Smooth muscle cell (in vitro differentiated cells): ENCODE data around the gene IQCE. TPM values are rescaled to one million over a fixed set of nuclear protein-coding genes. Genes with fewer than 3 reads are reported as not detected.

Source experiments
- DNase-seq: peaks from one replicate; lab custom pipeline; 2025; ENCODE audit not compliant: unreplicated experiment; lab: John Stamatoyannopoulos, UW
- H2AFZ ChIP-seq: fragments of 200-600 bp; sonication (generic); 2 replicates; pipeline ENCODE4 v1.6.0; 2016; ENCODE audit warnings: antibody characterized with exemption, low read depth, mild to moderate bottlenecking
- H3F3A ChIP-seq: fragments of 200-600 bp; sonication (generic); 2 replicates; pipeline ENCODE4 v1.6.0; 2017; ENCODE audit warnings: antibody characterized with exemption, low read depth
- H3K27ac ChIP-seq: fragments of 200-600 bp; sonication (generic); 2 replicates; pipeline ENCODE4 v1.5.1; 2016; ENCODE audit warnings: low read depth, mild to moderate bottlenecking
- H3K27me3 ChIP-seq: fragments of 200-600 bp; sonication (generic); 2 replicates; pipeline ENCODE4 v1.6.1; 2016; ENCODE audit warnings: low read depth, mild to moderate bottlenecking
- H3K36me3 ChIP-seq: fragments of 200-600 bp; sonication (generic); 2 replicates; pipeline ENCODE4 v1.5.1; 2016; ENCODE audit warnings: low read depth
- H3K4me1 ChIP-seq: fragments of 200-600 bp; sonication (generic); 2 replicates; pipeline ENCODE4 v1.5.1; 2016; ENCODE audit warnings: low read depth
- H3K4me2 ChIP-seq: fragments of 200-600 bp; sonication (generic); 2 replicates; pipeline ENCODE4 v1.6.0; 2016; ENCODE audit warnings: mild to moderate bottlenecking
- H3K4me3 ChIP-seq: fragments of 200-600 bp; sonication (generic); 2 replicates; pipeline ENCODE4 v1.5.1; 2016; ENCODE audit warnings: mild to moderate bottlenecking
- H3K79me2 ChIP-seq: fragments of 200-600 bp; sonication (generic); 2 replicates; pipeline ENCODE4 v1.6.0; 2016; ENCODE audit warnings: low read depth, mild to moderate bottlenecking
- H3K9ac ChIP-seq: fragments of 200-600 bp; sonication (generic); 2 replicates; pipeline ENCODE4 v1.6.0; 2016; ENCODE audit warnings: low read depth
- H3K9me3 ChIP-seq: fragments of 200-600 bp; sonication (generic); replicated peaks from 2 replicates; pipeline ENCODE4 v1.5.1; 2016; ENCODE audit warnings: low read depth
- H4K20me1 ChIP-seq: fragments of 200-600 bp; sonication (generic); 2 replicates; pipeline ENCODE4 v1.6.0; 2016; ENCODE audit warnings: low read depth
- CTCF ChIP-seq: fragments of 200-600 bp; sonication (generic); IDR thresholded peaks from 2 replicates; pipeline ENCODE4 v1.5.1; 2017; ENCODE audit warnings: borderline replicate concordance, mild to moderate bottlenecking, antibody characterized with exemption; ENCODE audit not compliant: insufficient read depth, poor library complexity, severe bottlenecking
- WGBS: methylation state at CpG from one replicate; pipeline ENCODE4 v1.1.7; 2016; ENCODE audit warnings: low lambda C conversion rate; 5-methylcytosine and 5-hydroxymethylcytosine counted together
- polyA plus RNA-seq: library from polyadenylated mRNA; unstranded; fragments of >200 nt; fragmentation: Nextera tagmentation; extraction: Ambion mirVana; gene quantifications from 2 replicates; pipeline ENCODE4 v1.2.1, GENCODE V29; 2016
- total RNA-seq: library from RNA; depleted of rRNA; stranded (reverse); fragments of >200 nt; gene quantifications from 2 replicates; pipeline ENCODE4 v1.2.3, GENCODE V29; 2014

The IQCE gene
- total and polyA plus RNA-seq, 2 experiments from 2014 or later, result 5.8 to 12.7 TPM

- TF ChIP-seq CTCF, result no peak
- Histone ChIP-seq H3K9me3 (no peaks in the 10 kb centered on the region), H2AFZ (no peak overlapping the region), H3K27ac (peak overlapping the region; percentile 41), H3K36me3 (no peaks in the 10 kb centered on the region), H3K27me3 (no peaks in the 10 kb centered on the region), H3F3A (no peaks in the 10 kb centered on the region), H3K4me3 (no peak overlapping the region), H3K79me2 (peaks cover 60% of the 10 kb centered on the region), H3K4me1 (peaks cover 16% of the 10 kb centered on the region), H4K20me1 (peaks cover 98% of the 10 kb centered on the region), H3K9ac (no peak overlapping the region), H3K4me2 (peak overlapping the region; percentile 63)
- no peak for DNase-seq
- WGBS, result 32% methylated on average over 14 of the region's 14 CpGs
Observed at GRCh38 chr7:2645274-2645868, 86.6 kb downstream of the IQCE start.

- H3K27me3 ChIP-seq, result no peaks in the 10 kb centered on the region
- WGBS, result 89% methylated on average over 10 of the region's 10 CpGs
- no peaks in the 10 kb centered on the region for H3K9me3 ChIP-seq
- no peak for TF ChIP-seq CTCF
- no peak overlapping the region for H3K4me2 ChIP-seq
- H3F3A ChIP-seq, result no peaks in the 10 kb centered on the region
- no peak overlapping the region for H3K9ac ChIP-seq
- peaks cover 7% of the 10 kb centered on the region for H3K4me1 ChIP-seq
- H3K36me3 ChIP-seq, result no peaks in the 10 kb centered on the region
- no peak overlapping the region for H2AFZ ChIP-seq
- peaks cover 51% of the 10 kb centered on the region for H3K79me2 ChIP-seq
- no peak overlapping the region for H3K4me3 ChIP-seq
- DNase-seq, result no peak
- H4K20me1 ChIP-seq, result peaks cover 95% of the 10 kb centered on the region
- no peak overlapping the region for H3K27ac ChIP-seq
Observed at GRCh38 chr7:2646336-2646679, 87.5 kb downstream of the IQCE start.

GRCh38 chr7:2646680-2647571 lies 88.1 kb downstream of the IQCE start:
- H3K4me2 ChIP-seq, result no peak overlapping the region
- H2AFZ ChIP-seq, result no peak overlapping the region
- H3K4me3 ChIP-seq, result no peak overlapping the region
- no peak for TF ChIP-seq CTCF
- H3K4me1 ChIP-seq, result peaks cover 3% of the 10 kb centered on the region
- H3K9me3 ChIP-seq, result no peaks in the 10 kb centered on the region
- no peaks in the 10 kb centered on the region for H3K27me3 ChIP-seq
- H4K20me1 ChIP-seq, result peaks cover 93% of the 10 kb centered on the region
- no peaks in the 10 kb centered on the region for H3F3A ChIP-seq
- no peak overlapping the region for H3K9ac ChIP-seq
- peaks cover 49% of the 10 kb centered on the region for H3K79me2 ChIP-seq
- no peak for DNase-seq
- H3K27ac ChIP-seq, result no peak overlapping the region
- WGBS, result 98% methylated on average over 24 of the region's 73 CpGs
- H3K36me3 ChIP-seq, result peaks cover 4% of the 10 kb centered on the region
